HepG2 (cell line): ENCODE measurements around the gene FKBP1B. TPM values are rescaled to one million over a fixed set of nuclear protein-coding genes. Genes with fewer than 3 reads are reported as not detected.

ENCODE experiments used
- AHR ChIP-seq: IDR thresholded peaks from 2 replicates; pipeline ENCODE4 v1.6.1; 2018; ENCODE audit warnings: missing genetic modification reagents, missing compliant biosample characterization
- ARID2 ChIP-seq: sonication (generic); formaldehyde crosslinking; IDR thresholded peaks from 2 replicates; pipeline ENCODE4 v1.8.1; 2022; ENCODE audit warnings: mild to moderate bottlenecking, missing genetic modification reagents, borderline replicate concordance
- HOMEZ ChIP-seq: IDR thresholded peaks from 2 replicates; pipeline ENCODE4 v1.6.1; 2016; ENCODE audit warnings: low read depth
- MED13 ChIP-seq: sonication (generic); formaldehyde crosslinking; IDR thresholded peaks from 2 replicates; pipeline ENCODE4 v1.5.0; 2020; ENCODE audit warnings: missing genetic modification reagents
- NCOR1 ChIP-seq: fragments of 200-600 bp; sonication (generic); IDR thresholded peaks from 2 replicates; pipeline ENCODE4 v1.7.0; 2017; ENCODE audit warnings: antibody characterized with exemption, low read length, borderline replicate concordance
- POLR2AphosphoS5 ChIP-seq: IDR thresholded peaks from 2 replicates; pipeline ENCODE4 v1.6.1; 2012; ENCODE audit warnings: low read depth, low read length
- RERE ChIP-seq: IDR thresholded peaks from 2 replicates; pipeline ENCODE4 v1.6.1; 2016; ENCODE audit warnings: low read depth, missing genetic modification reagents, missing compliant biosample characterization
- RORA ChIP-seq: sonication (generic); formaldehyde crosslinking; IDR thresholded peaks from 2 replicates; pipeline ENCODE4 v1.5.0; 2020; ENCODE audit warnings: mild to moderate bottlenecking, missing genetic modification reagents, moderate library complexity
- SATB2 ChIP-seq: sonication (generic); formaldehyde crosslinking; IDR thresholded peaks from 2 replicates; pipeline ENCODE4 v1.5.0; 2020; ENCODE audit warnings: missing genetic modification reagents
- SSRP1 ChIP-seq: IDR thresholded peaks from 2 replicates; pipeline ENCODE4 v1.6.1; 2016; ENCODE audit warnings: control low read depth
- TFE3 ChIP-seq: IDR thresholded peaks from 2 replicates; pipeline ENCODE4 v1.6.1; 2016
- ZBTB10 ChIP-seq: sonication (generic); formaldehyde crosslinking; IDR thresholded peaks from 2 replicates; pipeline ENCODE4 v1.4.0; 2020; ENCODE audit warnings: missing genetic modification reagents, borderline replicate concordance
- ZC3H4 ChIP-seq: sonication (generic); formaldehyde crosslinking; IDR thresholded peaks from 2 replicates; pipeline ENCODE4 v1.4.0; 2020; ENCODE audit warnings: missing genetic modification reagents, borderline replicate concordance
- ZMYM4 ChIP-seq: sonication (generic); formaldehyde crosslinking; IDR thresholded peaks from 2 replicates; pipeline ENCODE4 v1.8.1; 2023; ENCODE audit warnings: mild to moderate bottlenecking, missing genetic modification reagents
- ZNF205 ChIP-seq: IDR thresholded peaks from 2 replicates; pipeline ENCODE4 v1.6.1; 2018; ENCODE audit warnings: missing biosample characterization, missing genetic modification reagents
- ZNF460 ChIP-seq: sonication (generic); formaldehyde crosslinking; IDR thresholded peaks from 2 replicates; pipeline ENCODE4 v1.5.1; 2020; ENCODE audit warnings: missing genetic modification reagents, mild to moderate bottlenecking, borderline replicate concordance
- ZNF557 ChIP-seq: sonication (generic); formaldehyde crosslinking; IDR thresholded peaks from 2 replicates; pipeline ENCODE4 v1.4.0; 2020; ENCODE audit warnings: missing genetic modification reagents
- ZNF660 ChIP-seq: sonication (generic); formaldehyde crosslinking; IDR thresholded peaks from 2 replicates; pipeline ENCODE4 v1.5.1; 2020; ENCODE audit warnings: mild to moderate bottlenecking, low read depth, missing genetic modification reagents, borderline replicate concordance
- polyA plus RNA-seq, 8 experiments: library from polyadenylated mRNA; depleted of rRNA in 3 of 8; stranded (reverse) in 7 of 8; unstranded in 1 of 8; fragments of >200 nt; fragmentation: Illumina TruSeq in 4 of 8; extraction: Trizol in 4 of 8; gene quantifications; 2 replicates each; pipeline versions ENCODE4 v1.2.1 to v1.2.3, GENCODE V29; 2011 to 2016; ENCODE audit warnings: low read depth in 4 of 8, missing spikeins in 1 of 8, mixed read lengths in 1 of 8; ENCODE audit not compliant: insufficient read depth in 1 of 8
- total RNA-seq, 5 experiments: library from RNA; depleted of rRNA; stranded (reverse); fragments of >200 nt; fragmentation: Illumina TruSeq; extraction: Trizol; gene quantifications; 2 replicates each; pipeline ENCODE4 v1.2.3, GENCODE V29; 2016; ENCODE audit warnings: low read depth in 1 of 5

The FKBP1B gene
- total and polyA plus RNA-seq, 2 of the 13 experiments (the other 11 are each of a cell fraction or from before 2014, with no cell fraction given): 35.2 to 96.3 TPM

GRCh38 chr2:24046930-24047702, 2.4 kb upstream of the FKBP1B start, which contains the start of gene WDCP (continued):
- TF ChIP-seq HOMEZ (CRISPR knock-in tag) (no peak), ZC3H4 (CRISPR knock-in tag) (no peak), MED13 (CRISPR knock-in tag) (0 out of 2 replicates have a peak, but pooled peaks have one; percentile 30), SSRP1 (no peak), RORA (no peak), ZNF660 (CRISPR knock-in tag) (no peak), ZNF460 (no peak), ZNF557 (CRISPR knock-in tag) (no peak; the same call in 1 of the 2 replicates), TFE3 (CRISPR knock-in tag) (0 out of 2 replicates have a peak, but pooled peaks have one; percentile 16), ARID2 (peak; percentile 58; the same call in 1 of the 2 replicates), RERE (CRISPR knock-in tag) (0 out of 2 replicates have a peak, but pooled peaks have one; percentile 23), SATB2 (CRISPR knock-in tag) (no peak), NCOR1 (no peak), AHR (peak; percentile 83), ZBTB10 (CRISPR knock-in tag) (no peak), POLR2AphosphoS5 (peak; percentile 100), ZMYM4 (CRISPR knock-in tag) (peak; percentile 82), ZNF205 (CRISPR knock-in tag) (no peak)
